Left lobe of liver (tissue), 2 donors: ENCODE results near the gene KCND1. TPM values are rescaled to one million over a fixed set of nuclear protein-coding genes. Genes with fewer than 3 reads are reported as not detected.

Experiments
- ATAC-seq: fragments of 200-7000 bp; cut with Tn5 transposase; one replicate; pipeline ENCODE4 v1.9.1; 2020; ENCODE audit warnings: mild to moderate bottlenecking, moderate library complexity
- DNase-seq: peaks from one replicate; pipeline ENCODE4 v3.0.0-alpha.2; 2020; ENCODE audit warnings: low spot score
- total RNA-seq: library from RNA; stranded (reverse); gene quantifications from one replicate; pipeline ENCODE4 v1.2.1, GENCODE V29; 2021
- donor health status: DM: no; HTN: no; CAD: no; lungs with moderate emphysema.
- donor health status: DM: no; HTN: yes; CAD: no.

KCND1 gene
- total RNA-seq, 1 donor from 2014 or later, result 0.68 TPM

DNA sequence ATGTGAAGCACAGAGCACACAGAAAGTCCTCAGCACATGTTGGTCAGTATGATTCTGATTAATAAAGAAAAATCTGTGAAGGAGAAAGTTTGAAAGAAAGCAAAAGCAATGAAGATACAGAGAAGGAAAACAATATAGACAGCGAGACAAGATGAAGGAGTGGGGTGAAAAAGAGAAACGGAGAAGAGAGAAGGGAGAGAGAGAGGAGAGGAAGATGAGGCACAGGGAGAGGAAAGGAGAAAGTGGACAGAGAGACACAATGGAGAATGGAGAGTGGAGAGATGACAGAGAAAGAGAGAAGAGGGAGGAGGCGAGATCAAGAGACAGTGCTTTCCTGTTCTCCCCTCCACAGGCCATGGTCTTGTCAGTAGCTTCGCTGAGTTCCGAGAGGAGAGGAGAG is 3.9 kb upstream of the KCND1 start:
- DNase-seq, result no peak
- no peak for ATAC-seq

DNA sequence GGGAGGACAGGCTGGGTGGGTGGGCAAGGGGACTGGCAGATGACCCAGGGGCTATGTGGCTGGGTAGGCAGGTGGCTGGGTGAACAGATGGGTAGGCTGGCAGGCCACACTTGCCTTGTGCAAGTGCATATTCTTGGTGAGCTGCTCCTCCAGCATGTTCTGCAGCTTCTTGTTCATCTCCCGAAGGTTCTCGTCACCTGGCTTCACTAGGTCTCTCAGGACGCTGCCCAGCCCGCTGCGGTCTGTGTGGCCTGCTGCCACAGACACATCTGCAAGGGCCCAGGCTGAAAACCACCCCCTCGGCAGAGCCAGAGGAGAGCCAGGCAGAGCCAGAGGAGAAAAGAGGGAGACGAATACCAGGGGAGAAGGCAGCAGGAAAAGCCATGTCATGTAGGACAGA is 3.4 kb upstream of the KCND1 start:
- no peak for ATAC-seq
- no peak for DNase-seq

- no peak for ATAC-seq
- DNase-seq, result no peak
Observed at GRCh38 chrX:48974574-48974973, 2.9 kb upstream of the KCND1 start.

DNA sequence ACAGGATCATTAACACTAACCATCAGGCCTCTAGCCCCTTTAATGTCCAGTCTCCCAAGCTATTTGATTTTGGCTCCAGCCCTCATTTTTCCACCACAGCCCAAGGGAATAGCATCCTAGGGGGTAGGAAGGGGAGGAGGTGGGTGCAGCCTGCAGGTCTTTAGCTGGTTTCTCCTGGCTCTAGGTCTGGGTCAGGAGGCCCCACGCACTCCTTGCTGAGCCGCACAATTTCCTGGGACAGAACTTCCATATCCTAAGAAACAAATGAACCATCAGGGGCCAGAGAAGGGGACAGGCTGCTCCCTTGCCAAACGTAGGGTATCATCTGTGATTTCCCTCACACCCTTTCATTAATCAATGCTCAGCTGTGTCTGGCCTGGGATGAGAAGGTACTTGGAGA is 2.4 kb upstream of the KCND1 start:
- no peak for DNase-seq
- no peak for ATAC-seq

- DNase-seq (no peak), ATAC-seq (peak; percentile 82)
Observed at GRCh38 chrX:48972220-48973164, 848 bp upstream of the KCND1 start.

- ATAC-seq (no peak), DNase-seq (no peak)
Observed at GRCh38 chrX:48969471-48969870, 2.2 kb downstream of the KCND1 start.

- ATAC-seq, result no peak
- DNase-seq, result no peak
Observed at GRCh38 chrX:48968377-48968776, 3.3 kb downstream of the KCND1 start.

GRCh38 chrX:48966796-48967579 is 4.7 kb downstream of the KCND1 start:
- no peak for DNase-seq
- no peak for ATAC-seq

- ATAC-seq, result no peak
- DNase-seq, result no peak
Observed at GRCh38 chrX:48965959-48966358, 5.7 kb downstream of the KCND1 start.

DNA sequence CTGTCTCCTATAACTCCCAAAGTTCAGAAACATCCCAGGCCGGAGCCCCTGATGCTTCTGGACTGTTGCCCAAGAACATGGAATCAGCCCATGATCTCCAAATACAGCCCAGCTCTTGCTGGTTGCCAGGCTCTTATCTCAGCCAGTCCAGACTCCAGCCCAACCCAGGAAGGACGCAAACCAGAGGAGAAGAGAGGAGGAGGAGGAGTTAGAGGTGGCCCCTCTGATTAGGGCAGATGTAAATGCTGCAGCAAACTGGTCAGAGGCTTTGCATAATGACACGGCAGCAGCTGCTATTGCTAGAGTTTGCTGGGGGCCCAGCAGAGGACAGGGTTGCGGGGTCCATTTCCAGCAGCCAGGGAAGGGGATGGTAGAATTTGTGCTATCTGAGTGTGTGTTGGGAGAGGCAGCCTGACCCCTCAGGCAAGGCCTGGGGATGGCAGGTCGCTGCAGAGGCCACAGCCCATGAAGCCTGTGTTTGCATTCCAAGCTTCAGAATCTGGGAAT is 10.0 kb downstream of the KCND1 start:
- ATAC-seq, result no peak
- no peak for DNase-seq

DNA sequence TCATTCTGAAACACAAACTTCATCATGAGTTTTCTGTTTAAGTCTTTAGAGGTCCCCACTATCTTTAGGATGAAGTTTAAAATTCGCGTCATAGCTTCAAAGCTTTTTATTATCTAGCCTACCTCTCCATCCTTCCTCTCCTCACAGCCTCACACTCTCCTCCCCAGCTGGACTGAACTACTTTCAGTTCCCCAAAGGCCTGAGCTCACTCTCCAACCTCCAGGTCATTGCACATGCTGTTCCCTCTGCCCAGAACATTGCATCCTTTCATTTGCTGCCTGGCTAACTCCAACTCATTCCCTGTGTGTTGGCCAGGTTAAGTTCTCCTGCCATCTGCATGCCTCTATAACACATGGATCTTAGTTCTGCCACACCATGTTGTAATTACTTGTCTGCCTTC is 11.4 kb downstream of the KCND1 start:
- DNase-seq, result no peak
- peak; percentile 5 for ATAC-seq

GRCh38 chrX:48958635-48959094 is 13.0 kb downstream of the KCND1 start:
- no peak for DNase-seq
- ATAC-seq, result peak; percentile 13

DNA sequence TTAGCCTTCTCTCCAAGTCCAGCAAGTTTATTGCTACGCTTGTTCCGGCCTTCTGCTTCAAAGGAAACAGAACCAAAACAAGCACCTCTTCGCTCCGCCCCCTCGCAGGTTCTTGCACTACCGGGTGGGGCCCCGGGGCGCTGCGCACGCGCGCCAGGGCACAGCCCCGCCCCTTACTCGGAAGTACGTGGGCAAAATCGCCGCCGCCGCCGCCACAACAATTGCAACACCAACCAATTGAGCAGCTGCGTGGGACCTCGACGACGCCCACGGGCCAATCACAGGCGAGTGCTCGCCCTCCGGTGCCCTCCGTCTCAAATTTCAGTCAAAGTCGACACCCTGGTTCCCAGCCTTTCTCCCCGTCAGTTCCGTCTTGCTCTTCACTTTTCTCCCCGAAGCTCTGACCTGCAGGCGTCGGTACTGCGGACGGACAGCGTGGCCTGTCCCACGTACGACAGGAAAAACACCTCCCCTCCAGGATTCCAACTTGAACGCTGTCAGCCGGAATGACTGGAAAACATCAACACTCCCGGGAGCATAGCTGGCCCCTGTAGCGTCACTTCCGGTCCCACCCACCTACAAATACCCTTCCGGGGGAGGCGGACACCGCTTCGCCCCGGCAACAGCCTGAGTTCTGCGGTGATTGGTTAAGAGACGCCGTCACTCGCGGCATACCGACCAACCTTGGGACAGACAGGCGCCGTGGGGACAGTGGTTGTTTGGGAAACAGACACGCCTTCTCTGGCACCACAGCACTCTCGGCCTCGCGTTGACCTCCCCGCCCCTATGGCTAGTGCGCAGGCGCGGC is 13.6 kb downstream of the KCND1 start:
- ATAC-seq (peak; percentile 89), DNase-seq (peak; percentile 95)

- peak; percentile 9 for ATAC-seq
- no peak for DNase-seq
Observed at GRCh38 chrX:48957477-48957826, 14.2 kb downstream of the KCND1 start, which contains the start of gene OTUD5. TSS of gene OTUD5 (minus strand) at chrX:48957607. CDS start at chrX:48957570, 37 bp downstream.

DNA sequence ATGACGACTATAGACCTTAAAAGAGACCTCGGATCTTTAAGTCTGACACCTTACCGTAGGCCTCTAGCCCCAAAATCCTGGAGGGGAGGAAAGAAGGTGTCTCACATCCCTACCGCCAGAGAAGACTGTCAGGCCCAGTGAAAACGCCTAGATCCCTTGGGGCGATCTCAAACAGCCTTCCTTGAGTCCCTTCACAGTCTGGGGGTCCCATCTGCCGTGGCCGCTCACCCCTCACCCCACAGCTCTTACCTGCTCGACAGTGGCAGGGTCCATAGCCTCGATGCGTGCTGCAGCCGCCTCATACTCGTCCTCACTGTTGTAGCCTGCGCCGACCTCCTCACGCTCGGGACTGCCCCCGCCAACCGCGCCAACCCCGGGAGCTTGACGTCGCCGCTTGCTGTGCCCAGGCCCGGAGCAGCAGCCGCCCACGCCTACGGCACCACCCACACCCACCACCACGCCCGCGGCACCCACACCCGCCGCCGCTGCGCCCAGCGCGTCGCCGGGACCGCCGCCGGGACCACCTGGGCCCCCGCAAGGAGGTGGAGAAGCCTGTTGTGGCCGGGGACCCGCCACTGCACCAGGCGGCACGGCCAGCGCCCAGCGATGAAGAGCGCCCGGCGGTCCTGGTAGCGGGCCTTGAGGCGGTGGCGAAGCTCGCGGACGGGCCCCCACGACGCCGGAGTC is 14.8 kb downstream of the KCND1 start:
- no peak for ATAC-seq
- DNase-seq, result no peak

- DNase-seq (no peak), ATAC-seq (no peak)
Observed at GRCh38 chrX:48948589-48948988, 23.1 kb downstream of the KCND1 start.

DNA sequence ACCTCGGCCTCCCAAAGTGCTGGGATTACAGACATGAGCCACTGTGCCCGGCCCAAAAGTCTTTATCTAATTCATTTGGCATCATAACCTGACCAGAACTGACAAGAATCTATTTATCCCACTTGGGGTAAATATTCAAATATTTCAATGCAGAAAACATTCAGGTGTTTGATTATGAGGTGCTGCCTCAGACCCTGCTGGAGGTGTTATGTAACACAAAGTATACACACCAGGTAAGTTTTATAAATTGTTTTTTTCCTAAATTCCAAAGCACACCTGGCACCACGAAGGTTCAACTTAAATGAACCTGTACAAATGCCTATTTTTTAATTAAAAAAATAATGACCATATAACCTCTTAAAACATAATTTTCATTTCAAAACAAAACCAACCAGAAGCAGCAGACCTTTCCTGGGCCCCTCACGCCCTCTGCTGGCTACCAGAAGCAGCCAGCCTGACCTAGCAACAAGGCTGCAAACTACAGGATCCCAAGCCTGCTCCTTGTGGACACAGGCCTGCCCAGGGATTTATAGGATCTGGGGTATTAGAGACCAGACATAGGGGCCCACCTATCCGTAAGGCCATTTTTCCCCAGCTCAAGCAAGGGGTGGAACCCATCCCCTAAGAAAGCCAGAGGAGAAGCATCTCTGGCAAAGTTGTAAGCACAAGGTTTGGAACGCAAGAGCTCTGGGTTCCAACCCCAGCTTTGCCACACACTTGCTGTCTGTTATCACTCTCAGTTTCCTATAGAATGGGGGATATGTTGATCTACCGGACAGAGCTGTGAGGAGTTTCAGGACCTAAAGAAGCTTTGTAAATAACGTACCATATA is 25.9 kb downstream of the KCND1 start:
- no peak for DNase-seq
- ATAC-seq, result peak; percentile 79

GRCh38 chrX:48942895-48943294 is 28.7 kb downstream of the KCND1 start:
- no peak for DNase-seq
- ATAC-seq, result no peak

GRCh38 chrX:48940404-48940955 is 31.2 kb downstream of the KCND1 start:
- ATAC-seq (no peak), DNase-seq (no peak)
